Activated CD8-positive, alpha-beta memory T cell treated with anti-CD3 and anti-CD28 coated beads, Interleukin-2, amount 10 ng/mL, durations not matched to agents 7 days and 5 days (primary cell): ENCODE data around the gene LMBR1L. TPM values are rescaled to one million over a fixed set of nuclear protein-coding genes. Genes with fewer than 3 reads are reported as not detected.

Experiments
- ATAC-seq: fragments of 150-1000 bp; cut with Tn5 transposase; one replicate; pipeline ENCODE4 v1.10.0; 2021; ENCODE audit warnings: moderate library complexity
- CTCF ChIA-PET: fragments of 350-600 bp; sonication (Branson Sonifier 250); formaldehyde crosslinking; loops from one replicate; lab custom pipeline; 2021; ENCODE audit warnings: antibody characterized with exemption; lab: Charles Lee
- DNase-seq: peaks from one replicate; pipeline ENCODE4 v3.0.0-alpha.2; 2020
- H3K27ac Mint-ChIP-seq: one replicate; pipeline ENCODE4 v1.8.0; 2021; ENCODE audit warnings: mild to moderate bottlenecking, mixed read lengths
- H3K27me3 Mint-ChIP-seq: one replicate; pipeline ENCODE4 v1.8.0; 2021; ENCODE audit warnings: mixed read lengths
- H3K36me3 Mint-ChIP-seq: one replicate; pipeline ENCODE4 v1.8.0; 2021; ENCODE audit warnings: mild to moderate bottlenecking, mixed read lengths
- H3K4me1 Mint-ChIP-seq: one replicate; pipeline ENCODE4 v1.8.0; 2021; ENCODE audit warnings: mixed read lengths
- H3K4me3 Mint-ChIP-seq: one replicate; pipeline ENCODE4 v1.8.0; 2021; ENCODE audit warnings: mild to moderate bottlenecking, moderate library complexity, mixed read lengths
- H3K9me3 Mint-ChIP-seq: one replicate; pipeline ENCODE4 v1.8.0; 2022; ENCODE audit warnings: low read depth, mixed read lengths
- total RNA-seq, 2 experiments: library from RNA; stranded (reverse); gene quantifications; one replicate each; pipeline ENCODE4 v1.2.3, GENCODE V29; 2021

The LMBR1L gene
- total RNA-seq, 2 experiments from 2014 or later, result 46.9 to 53.4 TPM

DNA sequence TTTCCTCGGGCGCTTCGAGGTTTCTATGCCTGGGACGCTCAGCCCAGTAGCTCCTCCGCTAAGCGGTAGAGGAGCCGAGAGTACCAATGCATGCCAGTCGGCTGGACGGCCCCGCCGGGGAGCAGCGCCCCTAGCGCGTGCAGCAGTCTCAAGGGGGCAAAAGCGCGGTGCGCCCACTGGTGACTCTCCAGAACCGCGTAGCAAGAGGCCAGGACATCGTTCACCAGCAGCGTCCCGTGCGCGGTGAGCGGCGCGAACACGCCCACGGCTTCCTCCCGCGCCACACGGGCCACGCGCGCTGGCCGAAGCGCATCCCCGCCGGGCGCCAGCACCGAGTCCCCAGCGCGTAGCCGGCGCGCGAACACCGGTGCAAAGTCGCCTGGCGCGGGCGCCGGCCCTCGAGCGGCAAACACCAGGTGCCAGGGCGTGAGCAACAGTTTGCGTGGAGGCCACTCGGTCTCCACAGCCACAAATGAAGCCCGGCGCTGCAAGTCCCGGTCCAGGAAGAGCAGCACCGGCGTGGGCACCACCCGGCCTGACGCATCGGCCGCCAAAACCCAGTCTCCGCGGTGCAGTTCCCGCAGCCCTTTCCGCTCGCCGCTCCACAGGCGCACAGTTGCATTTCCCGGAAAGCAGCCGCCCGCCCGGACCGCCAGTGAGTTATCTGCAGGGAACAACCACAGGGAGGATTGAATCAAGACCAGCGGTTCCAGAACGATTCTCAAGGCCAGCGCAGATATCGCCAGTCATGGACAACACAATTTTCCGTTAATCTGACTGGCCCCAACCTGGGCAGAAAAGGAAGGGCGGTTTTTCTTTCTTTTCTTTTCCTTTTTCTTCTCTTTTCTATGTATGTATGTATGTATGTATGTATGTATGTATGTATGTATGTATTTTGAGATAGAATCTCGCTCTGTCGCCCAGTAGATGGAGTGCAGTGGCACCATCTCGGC, 20.6 kb downstream of the LMBR1L start:
- H3K27ac Mint-ChIP-seq, result peak overlapping the region; percentile 43
- CTCF ChIA-PET, result interaction anchor here (0.7 to 6.8 kb wide), 19 partner anchors 9 to 145 kb away, joined by 3 to 179 read pairs (median 16); partner anchors contain the start of genes DDN, DHH, KMT2D and LMBR1L
- peaks cover 62% of the 10 kb centered on the region for H3K27me3 Mint-ChIP-seq
- ATAC-seq, result peak; percentile 37
- H3K36me3 Mint-ChIP-seq, result no peaks in the 10 kb centered on the region
- H3K4me1 Mint-ChIP-seq, result peaks cover 74% of the 10 kb centered on the region
- no peaks in the 10 kb centered on the region for H3K9me3 Mint-ChIP-seq
- peak overlapping the region; percentile 65 for H3K4me3 Mint-ChIP-seq
- peak; percentile 62 for DNase-seq

GRCh38 chr12:49088932-49089330, 21.7 kb downstream of the LMBR1L start:
- CTCF ChIA-PET, result interaction anchor here (0.6 to 6.7 kb wide), 43 partner anchors 10 to 273 kb away, joined by 3 to 179 read pairs (median 5); partner anchors contain the start of genes DDN, DHH, KMT2D and LMBR1L
- H3K27me3 Mint-ChIP-seq, result peaks cover 51% of the 10 kb centered on the region
- no peak for ATAC-seq

DNA sequence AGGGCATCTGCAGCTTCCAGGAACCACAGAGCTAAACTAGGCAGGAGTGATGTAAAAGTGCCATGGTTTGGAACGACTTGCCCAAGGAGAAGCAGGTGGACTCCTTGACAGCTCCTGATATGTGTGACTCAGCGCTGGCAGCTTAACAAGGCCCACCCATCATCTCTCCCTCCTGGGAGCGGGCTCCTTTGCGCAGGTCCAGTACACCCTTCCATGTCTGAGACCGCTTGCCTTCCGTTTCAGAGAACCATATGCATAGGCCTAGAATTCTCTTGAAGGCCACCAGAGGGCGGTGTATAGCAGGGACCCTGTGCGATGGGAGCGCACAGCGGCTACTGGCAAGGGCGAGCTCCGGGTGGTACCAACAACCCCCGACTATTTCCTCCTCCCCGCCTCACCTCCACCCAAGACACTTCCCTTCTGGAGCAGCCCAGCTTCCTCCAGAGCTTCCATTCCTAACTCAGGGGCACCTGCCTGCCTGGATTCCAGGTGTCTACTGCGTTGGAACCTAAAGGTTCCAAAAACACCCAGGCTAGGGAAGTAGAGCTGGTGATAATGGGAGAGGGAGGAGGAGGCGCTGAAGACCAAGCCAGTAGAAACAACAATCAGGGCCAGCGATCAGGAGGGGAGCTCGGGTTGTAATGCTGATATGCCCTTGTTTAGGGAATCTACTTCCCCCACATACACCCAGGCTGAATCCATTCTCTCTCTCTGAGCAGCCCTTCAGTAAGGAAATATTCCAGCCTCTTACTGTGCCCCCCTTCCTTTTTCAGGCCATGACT, 22.3 kb downstream of the LMBR1L start:
- H3K36me3 Mint-ChIP-seq, result no peaks in the 10 kb centered on the region
- CTCF ChIA-PET, result interaction anchor here (0.5 to 6.7 kb wide), 52 partner anchors 9 to 272 kb away, joined by 3 to 179 read pairs (median 4); partner anchors contain the start of genes ARF3, DDN, DHH and KMT2D
- no peak overlapping the region for H3K4me3 Mint-ChIP-seq
- no peaks in the 10 kb centered on the region for H3K9me3 Mint-ChIP-seq
- H3K27ac Mint-ChIP-seq, result peak overlapping the region; percentile 6
- peak; percentile 82 for DNase-seq
- peaks cover 67% of the 10 kb centered on the region for H3K4me1 Mint-ChIP-seq
- H3K27me3 Mint-ChIP-seq, result peaks cover 45% of the 10 kb centered on the region
- ATAC-seq, result peak; percentile 86

More at GRCh38 chr12:49088932-49089330, 21.7 kb downstream of the LMBR1L start:
- H3K27ac Mint-ChIP-seq, result no peak overlapping the region
- H3K4me1 Mint-ChIP-seq, result peaks cover 73% of the 10 kb centered on the region
- no peaks in the 10 kb centered on the region for H3K36me3 Mint-ChIP-seq
- no peak for DNase-seq
- H3K4me3 Mint-ChIP-seq, result no peak overlapping the region
- H3K9me3 Mint-ChIP-seq, result no peaks in the 10 kb centered on the region

DNA sequence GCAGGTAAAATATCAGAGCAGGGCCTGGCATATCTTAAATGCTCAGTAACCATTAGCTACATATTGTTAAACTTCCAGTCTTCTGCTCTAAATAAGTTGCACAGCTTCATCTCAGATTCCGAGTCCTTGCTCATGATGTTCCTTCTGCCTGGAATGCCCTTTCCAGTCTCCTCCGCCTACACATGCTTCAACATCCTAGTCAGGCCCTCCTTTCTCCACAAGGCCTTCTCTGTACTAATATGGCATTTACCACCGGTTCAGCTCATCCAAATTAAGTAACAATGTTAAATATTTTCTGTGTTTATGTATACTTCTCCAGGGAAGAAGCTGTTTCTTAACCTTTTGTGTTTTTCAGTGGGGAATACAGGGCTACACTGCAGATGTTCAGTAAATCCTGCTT, 24.5 kb downstream of the LMBR1L start:
- Mint-ChIP-seq H3K9me3 (no peaks in the 10 kb centered on the region), H3K4me3 (no peak overlapping the region), H3K36me3 (no peaks in the 10 kb centered on the region), H3K27me3 (peaks cover 22% of the 10 kb centered on the region), H3K4me1 (peaks cover 52% of the 10 kb centered on the region), H3K27ac (no peak overlapping the region)
- ATAC-seq (no peak), DNase-seq (no peak)
- CTCF ChIA-PET, result interaction anchor here (0.6 to 6.7 kb wide), 9 partner anchors 11 to 166 kb away, joined by 3 to 179 read pairs (median 13); partner anchors contain the start of genes DHH, RHEBL1 and TUBA1B

GRCh38 chr12:49084438-49084837, 26.2 kb downstream of the LMBR1L start:
- ATAC-seq, result no peak
- Mint-ChIP-seq H3K27ac (no peak overlapping the region), H3K4me3 (no peak overlapping the region), H3K36me3 (no peaks in the 10 kb centered on the region), H3K4me1 (peaks cover 38% of the 10 kb centered on the region), H3K27me3 (peaks cover 13% of the 10 kb centered on the region), H3K9me3 (no peaks in the 10 kb centered on the region)
- CTCF ChIA-PET, result interaction anchor here (0.9 to 6.7 kb wide), 12 partner anchors 9 to 263 kb away, joined by 3 to 179 read pairs (median 4); partner anchors contain the start of genes DHH, LMBR1L, RHEBL1 and TUBA1B
- no peak for DNase-seq

GRCh38 chr12:49079793-49080192, 30.9 kb downstream of the LMBR1L start:
- DNase-seq, result no peak
- no peaks in the 10 kb centered on the region for H3K9me3 Mint-ChIP-seq
- no peaks in the 10 kb centered on the region for H3K36me3 Mint-ChIP-seq
- H3K27me3 Mint-ChIP-seq, result peaks cover 7% of the 10 kb centered on the region
- no peak overlapping the region for H3K4me3 Mint-ChIP-seq
- H3K4me1 Mint-ChIP-seq, result peaks cover 3% of the 10 kb centered on the region
- CTCF ChIA-PET, result interaction anchor here (1.3 to 3.2 kb wide), 3 partner anchors 8 to 36 kb away, joined by 3 to 28 read pairs (median 13); no protein-coding TSS in a partner anchor
- ATAC-seq, result no peak
- no peak overlapping the region for H3K27ac Mint-ChIP-seq

DNA sequence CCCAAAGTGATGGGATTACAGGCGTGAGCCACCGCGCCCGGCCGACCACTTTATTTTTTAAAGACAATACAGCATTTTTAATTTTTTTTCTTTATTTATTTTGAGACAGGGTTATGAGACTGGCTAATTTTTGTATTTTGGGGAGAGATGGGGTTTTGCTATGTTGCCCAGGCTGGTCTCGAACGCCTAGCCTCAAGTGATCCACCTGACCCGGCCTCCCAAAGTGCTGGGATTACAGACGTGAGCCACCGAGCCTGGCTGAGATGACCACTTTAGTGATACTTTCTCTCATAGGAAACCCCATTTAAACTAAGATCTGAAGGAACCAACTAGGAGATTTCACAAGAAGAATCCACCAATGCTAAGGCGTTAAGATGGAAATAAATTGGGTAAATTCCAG, 39.7 kb downstream of the LMBR1L start:
- H3K27ac Mint-ChIP-seq, result peak overlapping the region; percentile 39
- H3K4me1 Mint-ChIP-seq, result peaks cover 29% of the 10 kb centered on the region
- H3K36me3 Mint-ChIP-seq, result no peaks in the 10 kb centered on the region
- DNase-seq (no peak), ATAC-seq (no peak)
- H3K4me3 Mint-ChIP-seq, result no peak overlapping the region
- CTCF ChIA-PET, result interaction anchor here (1.3 to 8.6 kb wide), 8 partner anchors 16 to 190 kb away, joined by 4 to 179 read pairs (median 12); partner anchors contain the start of genes DHH and TUBA1B
- no peaks in the 10 kb centered on the region for H3K9me3 Mint-ChIP-seq
- H3K27me3 Mint-ChIP-seq, result no peaks in the 10 kb centered on the region

DNA sequence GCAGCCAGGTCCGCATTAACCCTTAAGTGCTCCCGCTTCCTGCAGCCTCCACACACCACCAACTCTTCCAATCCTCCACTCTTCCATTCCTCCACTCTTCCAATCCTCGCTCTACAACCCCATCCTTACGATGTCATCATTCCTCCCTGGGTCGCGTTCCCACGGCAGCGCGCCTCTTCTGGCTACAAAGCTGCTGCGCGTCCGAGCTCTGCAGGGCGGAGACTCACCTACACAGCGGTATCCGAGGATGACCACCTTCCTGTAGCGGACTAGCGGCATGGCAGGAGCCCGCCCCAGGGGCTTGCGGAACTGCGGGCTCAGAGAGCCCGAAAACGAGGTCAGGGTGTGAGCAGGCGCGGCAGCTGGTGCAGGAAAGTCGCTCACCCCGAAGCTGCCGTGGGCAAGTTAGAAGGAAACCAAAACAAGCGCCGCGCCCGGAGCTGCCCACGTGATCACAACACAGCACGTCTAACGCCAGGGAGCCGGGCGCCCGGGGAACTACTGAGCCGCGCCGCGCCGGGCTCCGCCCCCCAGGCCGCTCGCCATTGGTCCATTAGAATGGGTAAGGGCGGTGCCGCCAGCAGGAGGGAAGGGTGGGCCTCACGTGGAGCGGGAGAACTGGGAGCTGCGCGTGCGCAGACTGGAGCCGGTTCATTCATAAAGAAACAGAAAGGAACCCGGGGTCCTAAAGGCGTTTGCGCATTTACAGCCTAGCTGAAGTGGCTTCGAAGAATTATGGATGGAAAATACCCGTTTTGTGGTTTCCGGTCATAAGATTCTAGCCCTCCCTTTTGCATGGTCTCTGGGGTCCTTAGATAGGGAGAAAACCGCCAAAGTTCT, 40.9 kb downstream of the LMBR1L start, which contains the start of gene RHEBL1:
RHEBL1 (minus strand) TSS at position 473 of the 840 bp plus-strand sequence; CDS start at position 279, 194 bp downstream.
- peaks cover 29% of the 10 kb centered on the region for H3K4me1 Mint-ChIP-seq
- H3K4me3 Mint-ChIP-seq, result peak within 1 kb of the TSS; percentile 87
- H3K27me3 Mint-ChIP-seq, result no peaks in the 10 kb centered on the region

GRCh38 chr12:49068879-49069506, 41.7 kb downstream of the LMBR1L start:
- Mint-ChIP-seq H3K9me3 (no peaks in the 10 kb centered on the region), H3K36me3 (peaks cover 6% of the 10 kb centered on the region), H3K27me3 (no peaks in the 10 kb centered on the region), H3K4me3 (peak overlapping the region; percentile 87), H3K4me1 (peaks cover 31% of the 10 kb centered on the region), H3K27ac (peak overlapping the region; percentile 86)
- no peak for DNase-seq
- ATAC-seq, result no peak
- CTCF ChIA-PET, result interaction anchor here (0.7 to 8.6 kb wide), 21 partner anchors 10 to 217 kb away, joined by 3 to 222 read pairs (median 6); partner anchors contain the start of genes DDX23, DHH, KMT2D and LMBR1L

More for the DNA sequence above, 40.9 kb downstream of the LMBR1L start, which contains the start of gene RHEBL1:
- no peaks in the 10 kb centered on the region for H3K9me3 Mint-ChIP-seq
- peak within 1 kb of the TSS; percentile 92 for H3K27ac Mint-ChIP-seq
- ATAC-seq (peak; percentile 99), DNase-seq (peak; percentile 100)
- CTCF ChIA-PET, result interaction anchor here (0.7 to 8.6 kb wide), 24 partner anchors 11 to 1300 kb away, joined by 3 to 179 read pairs (median 4); partner anchors contain the start of genes DDX23, DHH, KMT2D and LMBR1L
- peaks cover 5% of the 10 kb centered on the region for H3K36me3 Mint-ChIP-seq

DNA sequence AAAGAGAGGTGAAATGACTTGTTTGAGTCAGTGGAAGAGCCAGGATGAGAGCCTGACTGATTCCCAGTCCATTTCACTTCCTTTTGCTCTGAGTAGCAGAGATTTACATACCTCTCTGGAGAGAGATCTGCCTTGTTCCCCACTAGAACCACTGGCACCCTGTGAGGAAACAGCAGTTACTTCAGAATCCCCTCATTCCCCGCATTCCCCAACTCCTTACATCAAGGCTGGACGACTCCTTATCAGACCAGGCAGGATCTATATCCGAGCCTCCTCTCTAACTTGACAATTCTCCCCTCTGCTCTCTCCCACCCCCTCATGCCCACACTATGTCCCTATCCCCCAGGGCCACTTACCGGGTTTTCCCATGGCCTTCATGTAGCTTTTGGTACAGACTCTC, 44.5 kb downstream of the LMBR1L start:
- Mint-ChIP-seq H3K4me3 (no peak overlapping the region), H3K36me3 (peaks cover 9% of the 10 kb centered on the region), H3K27me3 (no peaks in the 10 kb centered on the region), H3K27ac (no peak overlapping the region), H3K4me1 (peaks cover 31% of the 10 kb centered on the region), H3K9me3 (no peaks in the 10 kb centered on the region)
- CTCF ChIA-PET, result interaction anchor here (1.2 to 8.6 kb wide), 7 partner anchors 10 to 65 kb away, joined by 3 to 222 read pairs (median 7); partner anchors contain the start of genes DHH and TUBA1B
- DNase-seq, result no peak
- ATAC-seq, result no peak

- Mint-ChIP-seq H3K9me3 (no peaks in the 10 kb centered on the region), H3K4me1 (peaks cover 26% of the 10 kb centered on the region), H3K27ac (no peak overlapping the region)
Measured at GRCh38 chr12:49064767-49065152, 45.9 kb downstream of the LMBR1L start.

More at GRCh38 chr12:49064767-49065152, 45.9 kb downstream of the LMBR1L start:
- ATAC-seq (no peak), DNase-seq (no peak)
- H3K27me3 Mint-ChIP-seq, result no peaks in the 10 kb centered on the region
- no peak overlapping the region for H3K4me3 Mint-ChIP-seq
- peaks cover 9% of the 10 kb centered on the region for H3K36me3 Mint-ChIP-seq
- CTCF ChIA-PET, result interaction anchor here (0.8 to 8.6 kb wide), 34 partner anchors 8 to 502 kb away, joined by 3 to 222 read pairs (median 5); partner anchors contain the start of genes DHH and TUBA1B
